HG03097 (cell line): ENCODE results near the gene SCAP.
A peak's percentile ranks its signal among the peaks of the same experiment; 100 is the strongest.

Experiments
- ATAC-seq: cut with Tn5 transposase; IDR thresholded peaks from one replicate; pipeline ENCODE4 v1.9.1; 2021; ENCODE audit not compliant: unreplicated experiment, low FRiP score

The SCAP gene

DNA sequence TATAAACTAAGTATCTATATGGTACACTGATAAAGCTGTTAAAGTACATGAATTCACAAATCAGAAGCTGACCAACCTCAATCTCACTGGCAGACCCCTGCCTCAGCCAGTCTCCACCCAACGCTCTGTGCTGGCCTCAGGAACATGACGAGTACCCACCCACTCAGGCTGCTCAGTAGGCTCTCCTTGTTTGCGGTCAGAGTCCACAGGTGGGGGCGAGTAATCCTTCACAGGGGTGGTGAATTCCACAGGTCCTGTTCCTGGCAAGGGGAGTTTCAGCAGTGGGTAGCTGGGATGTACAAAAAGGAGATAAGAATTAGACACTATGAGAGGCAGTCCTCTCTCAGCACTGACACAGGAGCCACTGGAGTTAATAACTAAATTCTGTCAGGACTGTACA, 40.9 kb downstream of the SCAP start:
- ATAC-seq, result no peak

- ATAC-seq, result no peak
Observed at GRCh38 chr3:47433796-47434195, 41.9 kb downstream of the SCAP start.

- ATAC-seq, result no peak
Observed at GRCh38 chr3:47432673-47433072, 43.1 kb downstream of the SCAP start.

DNA sequence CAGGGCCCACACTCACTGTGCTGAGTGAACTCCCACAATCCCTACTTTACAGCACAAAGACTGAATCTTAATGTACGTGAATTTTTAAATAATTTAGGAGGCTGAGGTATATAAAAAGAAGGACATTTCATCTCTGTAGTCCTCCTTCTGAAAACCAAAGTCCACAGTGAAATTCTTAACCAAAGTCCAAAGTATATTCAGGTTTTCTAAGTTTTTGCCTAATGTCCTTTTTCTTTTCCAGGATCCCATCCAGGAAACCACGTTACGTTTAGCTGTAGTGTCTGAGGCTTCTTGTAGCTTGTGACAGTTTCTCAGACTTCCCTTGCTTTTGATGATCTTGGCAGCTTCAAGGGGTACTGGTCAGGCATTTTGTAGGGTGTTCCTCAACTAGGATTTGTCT, 44.5 kb downstream of the SCAP start:
- ATAC-seq, result no peak

DNA sequence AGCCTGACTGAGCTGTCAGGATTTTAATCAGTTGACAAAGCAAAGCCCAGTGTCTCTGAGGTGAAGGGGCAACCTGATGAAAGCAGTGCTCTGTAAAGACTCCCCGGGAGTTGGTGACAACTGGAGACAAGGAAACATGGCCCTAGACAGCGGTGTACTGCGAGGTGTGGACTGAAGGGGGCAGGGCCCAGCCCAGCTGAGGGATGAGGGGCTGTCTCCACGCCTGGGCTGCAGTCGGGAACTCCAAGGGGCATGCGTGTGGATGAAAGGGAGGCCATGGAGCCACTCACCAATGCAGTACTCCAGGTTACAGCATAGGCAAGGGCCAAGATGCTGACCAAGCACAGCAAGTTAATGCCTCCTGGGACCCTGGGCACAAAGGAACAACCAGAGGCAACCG, 45.1 kb downstream of the SCAP start:
- ATAC-seq, result no peak

DNA sequence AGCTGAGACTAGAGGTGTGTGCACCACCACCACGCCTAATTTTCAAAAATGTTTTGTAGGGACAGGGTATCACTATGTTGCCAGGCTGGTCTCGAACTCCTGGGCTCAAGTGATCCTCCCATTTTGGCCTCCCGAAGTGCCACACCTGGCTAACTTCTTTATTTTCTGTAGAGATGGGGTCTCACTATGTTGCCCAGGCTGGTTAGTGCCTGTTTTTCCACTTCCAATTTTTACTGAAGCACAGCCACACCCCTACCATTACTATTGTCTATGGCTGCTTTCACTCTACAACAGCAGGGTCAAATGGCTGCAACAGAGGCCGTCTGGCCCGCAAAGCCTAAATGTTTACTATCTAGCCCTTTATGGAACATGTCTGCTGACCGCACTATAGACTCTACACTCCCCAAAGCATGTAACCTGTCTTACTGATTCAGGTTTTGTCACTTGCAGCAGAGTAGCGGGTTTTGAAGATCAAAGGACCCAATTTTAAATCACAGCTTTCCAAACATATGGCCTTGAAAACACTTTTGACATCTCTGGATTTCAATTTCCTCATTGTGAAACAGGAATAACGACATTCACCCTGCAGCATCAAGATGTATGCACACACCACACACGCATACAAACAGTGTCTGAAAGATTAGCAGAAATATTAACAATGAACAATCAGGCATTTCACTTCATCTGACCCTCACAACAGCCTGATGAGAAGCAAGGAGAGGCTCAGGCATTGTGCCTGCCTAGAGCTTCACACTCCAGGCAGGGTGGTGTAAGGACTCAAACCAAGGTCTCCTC, 46.1 kb downstream of the SCAP start:
- no peak for ATAC-seq

DNA sequence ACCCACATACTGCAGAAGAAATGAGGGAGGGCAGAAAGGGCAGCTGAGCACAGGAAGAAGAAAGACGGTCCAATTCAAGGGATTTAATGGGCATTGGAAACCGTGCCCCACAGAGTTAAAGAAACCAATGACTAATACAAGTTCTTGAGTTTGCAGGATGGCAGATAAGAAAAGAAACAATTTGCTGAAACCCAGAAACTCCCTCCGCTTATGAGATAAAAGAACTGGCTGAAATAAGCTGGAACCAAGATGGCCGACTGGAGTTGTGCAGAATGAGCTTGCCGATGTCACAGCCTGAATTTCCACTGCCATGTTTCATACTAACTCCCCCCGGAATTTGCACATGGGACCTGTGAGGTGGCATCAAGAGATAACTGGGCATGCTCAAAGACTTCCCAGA, 47.1 kb downstream of the SCAP start:
- ATAC-seq, result no peak

- ATAC-seq, result no peak
Observed at GRCh38 chr3:47427866-47428265, 47.9 kb downstream of the SCAP start.

DNA sequence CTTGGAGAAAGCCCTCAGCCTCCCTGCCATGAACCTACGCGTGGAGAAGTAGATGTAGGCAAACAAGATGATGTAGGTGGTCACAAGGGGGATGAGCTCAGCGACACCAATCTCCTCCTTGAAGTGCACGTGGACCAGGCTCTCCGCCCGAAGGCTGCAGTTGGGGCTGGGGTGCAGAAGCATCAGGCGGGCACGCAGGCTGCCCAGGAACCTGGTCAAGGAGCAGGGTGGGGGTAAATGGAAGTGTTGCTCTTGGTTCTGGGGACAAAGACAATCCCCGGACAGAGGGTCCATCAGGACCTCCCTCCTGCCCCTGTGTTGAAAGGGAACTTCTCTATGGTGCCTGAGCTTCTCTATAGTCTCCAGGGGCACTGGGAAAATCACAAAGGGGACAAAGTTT, 49.8 kb downstream of the SCAP start:
- no peak for ATAC-seq

DNA sequence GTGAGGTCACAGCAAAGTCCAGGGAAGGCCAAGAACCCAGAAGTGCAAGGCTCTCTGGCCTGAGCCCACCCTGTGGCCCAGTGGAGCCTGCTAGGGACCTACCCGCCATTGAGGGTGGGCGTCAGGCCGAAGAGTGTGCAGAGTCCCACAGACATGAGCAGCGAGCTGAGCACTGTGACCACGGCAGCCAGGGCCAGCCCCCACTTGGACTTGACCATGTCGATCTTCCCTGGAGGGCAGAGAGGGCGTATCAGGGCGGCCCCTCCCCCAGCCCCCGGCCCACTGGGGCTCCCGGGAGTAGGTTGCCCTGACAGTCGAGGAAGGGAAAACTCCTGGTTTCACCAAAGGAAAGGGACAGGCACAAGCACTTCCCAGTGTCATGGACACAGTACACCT, 50.4 kb downstream of the SCAP start:
- ATAC-seq, result no peak

- no peak for ATAC-seq
Observed at GRCh38 chr3:47424434-47425382, 51.0 kb downstream of the SCAP start.

- no peak for ATAC-seq
Observed at GRCh38 chr3:47423548-47424145, 52.1 kb downstream of the SCAP start.

DNA sequence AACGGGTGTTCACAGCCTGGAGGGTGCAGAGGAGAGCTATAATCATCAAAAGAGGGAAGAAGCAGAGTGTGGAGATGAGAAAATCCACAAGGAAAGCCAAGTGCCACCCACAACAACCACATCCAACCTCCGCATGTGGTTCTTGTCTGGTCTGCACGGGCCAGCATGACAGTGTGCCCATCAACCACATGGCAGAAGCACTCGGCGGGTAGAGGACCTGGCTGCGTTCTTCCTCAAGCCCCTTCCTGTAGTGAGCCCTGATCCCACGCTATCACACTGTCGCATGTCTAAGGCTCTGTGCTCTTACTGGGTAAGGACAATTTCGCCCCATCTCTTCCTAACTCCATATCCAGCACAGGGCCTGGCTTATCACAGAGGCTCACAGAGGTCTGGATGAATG, 53.0 kb downstream of the SCAP start:
- no peak for ATAC-seq

GRCh38 chr3:47421741-47422649, 53.7 kb downstream of the SCAP start:
- ATAC-seq, result no peak

- ATAC-seq, result peak; percentile 53
Observed at GRCh38 chr3:47420511-47421484, 54.9 kb downstream of the SCAP start.

DNA sequence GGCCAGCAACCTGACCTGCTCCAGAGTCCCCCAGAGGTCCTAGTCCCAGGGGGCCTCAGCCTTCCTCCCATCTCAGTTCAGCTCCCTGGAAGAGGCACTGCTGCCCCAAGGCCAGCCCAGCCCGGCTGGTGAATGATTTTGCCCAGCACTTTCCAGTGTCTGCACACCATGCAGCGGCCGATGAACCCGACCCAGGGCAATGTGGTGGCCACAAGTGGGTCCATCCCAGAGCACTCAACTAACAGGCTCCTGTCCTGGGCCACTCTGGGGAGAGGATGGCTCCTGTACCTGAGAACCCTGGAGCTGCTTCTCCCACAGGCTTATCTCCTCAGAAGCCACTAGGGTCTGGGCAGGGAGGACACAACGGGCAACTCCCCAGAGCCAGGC, 55.7 kb downstream of the SCAP start:
- no peak for ATAC-seq

- no peak for ATAC-seq
Observed at GRCh38 chr3:47419083-47420043, 56.4 kb downstream of the SCAP start.
